Smooth muscle cell (in vitro differentiated cells): ENCODE measurements around the gene HOXA4. TPM values are rescaled to one million over a fixed set of nuclear protein-coding genes. Genes with fewer than 3 reads are reported as not detected.

ENCODE experiments used
- DNase-seq: peaks from one replicate; lab custom pipeline; 2025; ENCODE audit not compliant: unreplicated experiment; lab: John Stamatoyannopoulos, UW
- H2AFZ ChIP-seq: fragments of 200-600 bp; sonication (generic); 2 replicates; pipeline ENCODE4 v1.6.0; 2016; ENCODE audit warnings: antibody characterized with exemption, low read depth, mild to moderate bottlenecking
- H3F3A ChIP-seq: fragments of 200-600 bp; sonication (generic); 2 replicates; pipeline ENCODE4 v1.6.0; 2017; ENCODE audit warnings: antibody characterized with exemption, low read depth
- H3K27ac ChIP-seq: fragments of 200-600 bp; sonication (generic); 2 replicates; pipeline ENCODE4 v1.5.1; 2016; ENCODE audit warnings: low read depth, mild to moderate bottlenecking
- H3K27me3 ChIP-seq: fragments of 200-600 bp; sonication (generic); 2 replicates; pipeline ENCODE4 v1.6.1; 2016; ENCODE audit warnings: low read depth, mild to moderate bottlenecking
- H3K36me3 ChIP-seq: fragments of 200-600 bp; sonication (generic); 2 replicates; pipeline ENCODE4 v1.5.1; 2016; ENCODE audit warnings: low read depth
- H3K4me1 ChIP-seq: fragments of 200-600 bp; sonication (generic); 2 replicates; pipeline ENCODE4 v1.5.1; 2016; ENCODE audit warnings: low read depth
- H3K4me2 ChIP-seq: fragments of 200-600 bp; sonication (generic); 2 replicates; pipeline ENCODE4 v1.6.0; 2016; ENCODE audit warnings: mild to moderate bottlenecking
- H3K4me3 ChIP-seq: fragments of 200-600 bp; sonication (generic); 2 replicates; pipeline ENCODE4 v1.5.1; 2016; ENCODE audit warnings: mild to moderate bottlenecking
- H3K79me2 ChIP-seq: fragments of 200-600 bp; sonication (generic); 2 replicates; pipeline ENCODE4 v1.6.0; 2016; ENCODE audit warnings: low read depth, mild to moderate bottlenecking
- H3K9ac ChIP-seq: fragments of 200-600 bp; sonication (generic); 2 replicates; pipeline ENCODE4 v1.6.0; 2016; ENCODE audit warnings: low read depth
- H3K9me3 ChIP-seq: fragments of 200-600 bp; sonication (generic); replicated peaks from 2 replicates; pipeline ENCODE4 v1.5.1; 2016; ENCODE audit warnings: low read depth
- H4K20me1 ChIP-seq: fragments of 200-600 bp; sonication (generic); 2 replicates; pipeline ENCODE4 v1.6.0; 2016; ENCODE audit warnings: low read depth
- CTCF ChIP-seq: fragments of 200-600 bp; sonication (generic); IDR thresholded peaks from 2 replicates; pipeline ENCODE4 v1.5.1; 2017; ENCODE audit warnings: borderline replicate concordance, mild to moderate bottlenecking, antibody characterized with exemption; ENCODE audit not compliant: insufficient read depth, poor library complexity, severe bottlenecking
- WGBS: methylation state at CpG from one replicate; pipeline ENCODE4 v1.1.7; 2016; ENCODE audit warnings: low lambda C conversion rate; 5-methylcytosine and 5-hydroxymethylcytosine counted together
- polyA plus RNA-seq: library from polyadenylated mRNA; unstranded; fragments of >200 nt; fragmentation: Nextera tagmentation; extraction: Ambion mirVana; gene quantifications from 2 replicates; pipeline ENCODE4 v1.2.1, GENCODE V29; 2016
- total RNA-seq: library from RNA; depleted of rRNA; stranded (reverse); fragments of >200 nt; gene quantifications from 2 replicates; pipeline ENCODE4 v1.2.3, GENCODE V29; 2014

HOXA4 gene
- total and polyA plus RNA-seq, 2 experiments from 2014 or later, result 0.22 TPM; not detected in 1

DNA sequence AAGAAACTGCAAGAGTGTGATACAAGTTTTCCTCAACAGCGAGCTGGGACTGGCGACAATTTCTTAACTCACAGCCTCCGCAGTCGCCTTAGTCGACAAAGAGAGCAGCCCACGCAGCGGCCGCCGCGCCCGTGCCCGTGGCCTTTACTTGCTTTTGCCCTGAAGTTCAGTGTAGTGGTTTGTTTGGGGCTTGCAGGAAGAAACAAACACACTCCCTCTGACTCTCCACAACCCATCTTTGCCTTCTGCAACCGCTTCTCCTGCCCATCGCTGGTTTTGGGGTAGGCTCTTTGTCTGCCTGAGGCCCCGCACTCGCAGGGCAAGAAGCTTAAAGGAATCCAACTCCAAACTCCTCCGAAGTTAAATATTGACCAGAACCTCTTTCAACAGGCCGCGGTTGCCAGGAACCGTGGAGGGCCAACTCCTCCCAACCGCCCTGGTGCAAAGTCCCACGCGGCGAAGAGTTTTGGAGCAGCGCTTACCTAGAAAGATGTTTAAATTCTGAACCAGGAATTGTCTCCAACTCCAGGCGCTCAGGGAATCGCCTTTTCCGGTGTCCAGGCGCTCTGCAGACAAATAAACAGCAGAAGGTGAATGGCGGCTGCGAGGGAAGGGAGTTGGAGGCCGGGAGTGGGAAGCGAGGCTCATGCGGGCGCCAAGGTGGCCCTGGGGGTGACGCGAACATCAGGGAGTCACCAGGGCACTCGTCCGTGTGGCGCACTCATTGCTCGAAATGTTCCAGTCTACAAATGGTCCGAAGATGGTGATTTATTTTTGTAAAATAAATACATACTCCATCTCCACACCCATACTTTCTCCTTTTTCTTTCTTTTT, 8.3 kb downstream of the HOXA4 start:
- no peak overlapping the region for H3K9ac ChIP-seq
- no peaks in the 10 kb centered on the region for H3K79me2 ChIP-seq
- no peak for TF ChIP-seq CTCF
- no peaks in the 10 kb centered on the region for H4K20me1 ChIP-seq
- peaks cover 100% of the 10 kb centered on the region for H3K27me3 ChIP-seq
- no peaks in the 10 kb centered on the region for H3K4me1 ChIP-seq
- H3K4me3 ChIP-seq, result peak overlapping the region; percentile 28
- no peak for DNase-seq
- H3K4me2 ChIP-seq, result no peak overlapping the region
- H3K9me3 ChIP-seq, result no peaks in the 10 kb centered on the region
- H3K36me3 ChIP-seq, result no peaks in the 10 kb centered on the region
- 7% methylated on average over 42 of the region's 42 CpGs for WGBS
- H2AFZ ChIP-seq, result no peak overlapping the region
- H3K27ac ChIP-seq, result no peak overlapping the region
- H3F3A ChIP-seq, result no peaks in the 10 kb centered on the region

- 33% methylated on average over 7 of the region's 7 CpGs for WGBS
- no peaks in the 10 kb centered on the region for H4K20me1 ChIP-seq
- H3K4me2 ChIP-seq, result no peak overlapping the region
- no peaks in the 10 kb centered on the region for H3K79me2 ChIP-seq
- H3K27ac ChIP-seq, result no peak overlapping the region
- H2AFZ ChIP-seq, result no peak overlapping the region
- DNase-seq, result no peak
- no peaks in the 10 kb centered on the region for H3F3A ChIP-seq
- H3K4me1 ChIP-seq, result no peaks in the 10 kb centered on the region
- no peaks in the 10 kb centered on the region for H3K36me3 ChIP-seq
- H3K9me3 ChIP-seq, result no peaks in the 10 kb centered on the region
- H3K4me3 ChIP-seq, result peak overlapping the region; percentile 28
- no peak overlapping the region for H3K9ac ChIP-seq
- peaks cover 100% of the 10 kb centered on the region for H3K27me3 ChIP-seq
- TF ChIP-seq CTCF, result no peak
Measured at GRCh38 chr7:27121684-27122076, 8.9 kb downstream of the HOXA4 start.

DNA sequence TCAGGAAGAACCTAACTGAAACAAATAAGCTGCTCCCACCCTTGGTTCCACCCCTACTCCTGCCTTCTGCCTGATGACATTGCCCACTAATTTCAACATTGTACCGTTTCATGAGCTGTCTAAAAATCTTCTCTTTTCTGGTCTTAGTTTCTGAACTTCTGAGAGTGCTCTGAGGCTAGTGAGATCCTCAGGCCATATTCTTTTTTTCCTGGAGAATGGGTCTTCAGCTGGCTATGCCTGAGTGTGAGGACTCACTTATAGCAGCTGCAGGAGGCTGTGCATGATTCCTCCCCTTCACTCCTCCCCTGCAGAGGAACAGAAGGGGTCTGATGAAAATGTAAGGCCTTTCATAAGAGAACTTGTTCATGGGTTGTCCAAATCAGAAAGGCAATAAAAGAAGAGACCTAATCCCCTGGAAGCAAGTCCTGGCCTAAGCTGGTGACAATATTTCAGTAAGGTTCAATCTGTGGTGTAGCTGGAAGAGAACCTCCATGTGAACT, 11.1 kb downstream of the HOXA4 start:
- H3K9me3 ChIP-seq, result no peaks in the 10 kb centered on the region
- H3F3A ChIP-seq, result no peaks in the 10 kb centered on the region
- H3K27ac ChIP-seq, result no peak overlapping the region
- TF ChIP-seq CTCF, result no peak
- H3K9ac ChIP-seq, result no peak overlapping the region
- DNase-seq, result no peak
- no peak overlapping the region for H3K4me3 ChIP-seq
- H3K4me2 ChIP-seq, result no peak overlapping the region
- no peaks in the 10 kb centered on the region for H3K79me2 ChIP-seq
- WGBS, result 63% methylated on average over 1 of the region's 1 CpG
- H3K27me3 ChIP-seq, result peaks cover 100% of the 10 kb centered on the region
- H4K20me1 ChIP-seq, result peaks cover 6% of the 10 kb centered on the region
- no peaks in the 10 kb centered on the region for H3K4me1 ChIP-seq
- H3K36me3 ChIP-seq, result no peaks in the 10 kb centered on the region
- no peak overlapping the region for H2AFZ ChIP-seq
